CD4-positive, alpha-beta T cell treated with Interleukin-10 for 1 hour (primary cell): ENCODE data around the gene CD248.
"Not testable (repeated sequence)": the region's sequence is repeated elsewhere in the genome, so short reads cannot be mapped to it uniquely, and the experiment has no call there.

Experiments used
- DNase-seq: peaks from one replicate; pipeline ENCODE4 v3.0.0-alpha.2; 2020

CD248 gene

GRCh38 chr11:66311965-66312548, 4.8 kb downstream of the CD248 start:
- DNase-seq = peak; percentile 99

DNA sequence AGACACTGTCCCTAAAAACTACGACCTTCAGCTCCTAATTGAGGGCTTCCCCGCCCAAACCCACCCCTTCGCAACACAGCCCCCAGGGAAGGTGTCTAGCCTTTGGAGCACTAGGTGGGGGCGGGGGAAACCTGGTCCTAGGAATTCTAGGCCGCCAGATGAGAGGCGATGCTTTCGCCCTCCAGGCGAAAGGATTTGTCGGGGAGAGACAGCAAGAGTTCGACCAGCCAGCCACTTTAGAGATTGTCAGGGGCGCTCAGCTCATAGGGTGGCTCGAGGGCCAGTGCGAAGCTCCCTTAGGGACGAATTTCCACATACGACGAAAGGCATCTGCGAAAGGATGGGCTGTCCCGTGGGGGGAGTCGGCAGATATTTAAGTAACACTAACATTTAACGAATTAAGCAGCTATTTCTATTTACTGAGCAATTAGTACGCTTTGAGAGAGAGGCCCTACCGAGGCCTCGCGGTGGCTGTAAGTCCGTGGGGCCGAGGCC, 5.3 kb downstream of the CD248 start:
- no peak for DNase-seq

DNA sequence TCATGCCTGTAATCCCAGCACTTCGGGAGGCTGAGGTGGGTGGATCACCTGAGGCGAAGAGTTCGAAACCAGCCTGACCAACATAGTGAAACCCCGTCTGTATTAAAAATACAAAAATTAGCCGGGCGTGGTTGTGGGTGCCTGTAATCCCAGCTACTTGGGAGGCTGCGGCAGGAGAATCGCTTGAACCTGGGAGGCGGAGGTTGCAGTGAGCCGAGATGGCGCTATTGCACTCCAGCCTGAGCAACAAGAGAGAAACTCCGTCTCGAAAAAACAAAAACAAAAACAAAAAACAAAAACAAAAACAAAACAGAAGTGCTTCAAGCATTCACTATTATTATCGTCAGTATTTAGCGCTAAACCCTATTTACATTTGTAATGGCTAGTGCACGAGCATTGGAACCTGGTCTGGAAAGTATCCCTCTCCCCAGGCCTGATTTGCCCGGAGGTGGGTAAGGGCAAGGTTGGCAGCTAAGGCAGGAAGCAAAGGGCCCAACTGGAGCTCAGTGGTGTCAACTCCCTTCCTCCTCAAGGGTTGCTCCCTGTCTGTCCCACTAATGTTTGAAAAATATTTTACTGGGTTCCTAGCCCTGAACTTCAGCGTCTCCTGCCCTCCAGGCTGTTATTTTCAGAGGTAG, 5.9 kb downstream of the CD248 start:
- DNase-seq = not testable (repeated sequence)

DNA sequence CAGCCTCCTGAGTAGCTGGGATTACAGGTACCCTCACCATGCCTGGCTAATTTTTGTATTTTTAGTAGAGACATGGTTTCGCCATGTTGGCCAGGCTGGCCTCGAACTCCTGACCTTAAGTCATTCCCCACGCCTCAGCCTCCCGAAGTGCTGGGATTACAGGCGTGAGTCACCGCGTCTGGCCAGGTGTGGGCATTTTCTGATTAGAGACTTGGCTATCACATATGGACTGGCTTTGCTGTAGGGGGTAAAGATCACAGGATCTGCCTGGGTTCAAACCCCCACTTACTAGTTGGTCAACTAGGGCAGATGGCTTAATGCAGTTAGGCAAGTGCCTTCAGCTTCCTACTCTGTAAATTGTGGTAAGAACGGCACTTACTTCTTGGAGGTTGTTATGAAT, 6.5 kb downstream of the CD248 start:
- no peak for DNase-seq

- no peak for DNase-seq
Measured at GRCh38 chr11:66309475-66309874, 7.4 kb downstream of the CD248 start.

- no peak for DNase-seq
Measured at GRCh38 chr11:66302656-66303055, 14.2 kb downstream of the CD248 start.

DNA sequence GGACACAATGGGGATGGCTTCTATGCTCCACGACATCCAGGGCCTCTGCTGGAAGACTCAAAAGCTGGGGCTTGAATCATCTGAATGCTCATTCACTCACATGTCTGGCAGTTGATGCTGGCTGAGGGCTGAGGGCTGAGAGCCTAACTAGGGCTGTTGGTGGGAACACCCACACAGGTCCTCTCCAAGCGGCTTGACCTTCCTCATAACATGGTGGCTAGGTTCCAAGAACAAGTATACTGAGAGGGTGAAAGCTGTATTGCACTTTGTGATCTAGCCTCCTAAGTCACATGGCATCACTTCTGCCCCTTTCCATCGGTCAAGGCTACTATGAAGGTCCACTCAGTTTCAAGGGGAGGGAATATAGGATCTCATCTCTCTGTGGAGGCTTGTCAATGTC, 17.7 kb downstream of the CD248 start:
- DNase-seq = no peak

DNA sequence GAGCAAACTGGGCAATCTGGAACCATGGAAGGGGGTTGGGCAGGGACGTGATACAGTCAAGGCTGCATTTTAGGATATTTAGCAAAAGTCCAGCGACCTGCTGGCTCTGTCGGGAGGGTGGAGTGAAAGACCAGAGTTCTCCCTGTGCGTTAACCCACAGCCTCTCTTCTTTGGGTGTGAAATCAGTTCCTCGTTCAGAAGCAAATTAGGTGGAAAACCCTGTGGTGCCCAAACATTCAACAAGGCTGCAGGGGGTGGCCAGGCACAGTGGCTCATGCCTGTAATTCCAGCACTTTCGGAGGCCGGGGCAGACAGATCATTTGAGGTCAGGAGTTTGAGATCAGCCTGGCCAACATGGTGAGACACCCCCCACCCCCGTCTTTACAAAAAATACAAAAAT, 19.2 kb downstream of the CD248 start:
- no peak for DNase-seq

DNA sequence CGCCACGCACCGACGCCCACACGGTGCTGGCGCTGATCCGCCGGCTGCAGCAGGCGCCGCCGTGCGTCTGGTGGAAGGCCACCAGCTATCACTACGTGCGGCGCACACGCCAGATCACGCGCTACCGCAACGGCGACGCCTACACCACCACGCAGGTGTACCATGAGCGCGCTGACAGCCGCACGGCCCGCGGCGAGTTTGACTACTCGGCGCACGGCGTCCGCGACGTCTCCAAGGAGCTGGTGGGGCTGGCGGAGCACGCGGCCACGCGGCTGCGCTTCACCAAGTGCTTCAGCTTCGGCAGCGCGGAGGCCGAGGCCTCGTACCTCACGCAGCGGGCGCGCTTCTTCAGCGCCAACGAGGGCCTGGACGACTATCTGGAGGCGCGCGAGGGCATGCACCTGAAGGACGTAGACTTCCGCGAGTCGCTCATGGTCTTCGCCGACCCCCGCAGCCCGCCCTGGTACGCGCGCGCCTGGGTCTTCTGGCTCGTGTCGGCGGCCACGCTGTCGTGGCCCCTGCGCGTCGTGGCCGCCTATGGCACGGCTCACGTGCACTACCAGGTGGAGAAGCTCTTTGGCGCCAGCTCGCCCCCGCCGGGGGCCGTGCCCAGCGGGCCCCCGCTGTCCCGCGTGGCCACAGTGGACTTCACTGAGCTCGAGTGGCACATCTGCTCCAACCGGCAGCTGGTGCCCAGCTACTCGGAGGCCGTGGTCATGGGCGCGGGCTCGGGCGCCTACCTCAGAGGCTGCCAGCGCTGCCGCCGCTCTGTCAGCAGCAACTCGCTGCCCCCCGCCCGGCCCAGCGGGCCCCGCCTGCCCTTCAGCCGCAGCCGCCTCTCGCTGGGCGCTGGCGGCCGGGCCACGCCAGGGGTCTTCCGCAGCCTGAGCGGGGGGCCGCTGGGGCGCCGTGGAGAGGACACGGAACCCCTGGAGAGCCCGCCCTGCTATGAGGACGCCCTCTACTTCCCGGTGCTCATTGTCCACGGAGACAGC, 21.9 kb downstream of the CD248 start:
- DNase-seq = no peak

- no peak for DNase-seq
Measured at GRCh38 chr11:66293777-66294625, 22.8 kb downstream of the CD248 start.

DNA sequence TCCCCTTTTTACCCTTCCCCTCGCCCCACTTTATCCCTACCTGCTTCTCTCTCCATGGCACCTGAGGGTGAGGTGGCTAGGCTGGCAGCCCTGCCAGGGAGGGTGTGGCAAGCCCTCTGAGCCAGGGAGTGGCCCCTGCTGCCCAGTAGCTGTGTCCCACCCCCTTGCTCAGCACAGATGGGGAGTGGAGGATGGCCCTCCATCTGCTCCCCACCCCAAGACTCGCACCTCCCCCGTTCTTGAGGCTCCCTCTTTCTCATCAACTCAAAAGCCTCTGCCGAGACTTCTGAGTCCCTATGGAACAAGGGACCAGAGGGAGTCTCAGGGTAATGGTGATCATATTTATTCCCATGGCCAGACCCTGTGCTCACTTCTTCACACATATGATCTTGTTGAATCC, 23.5 kb downstream of the CD248 start:
- DNase-seq = no peak

DNA sequence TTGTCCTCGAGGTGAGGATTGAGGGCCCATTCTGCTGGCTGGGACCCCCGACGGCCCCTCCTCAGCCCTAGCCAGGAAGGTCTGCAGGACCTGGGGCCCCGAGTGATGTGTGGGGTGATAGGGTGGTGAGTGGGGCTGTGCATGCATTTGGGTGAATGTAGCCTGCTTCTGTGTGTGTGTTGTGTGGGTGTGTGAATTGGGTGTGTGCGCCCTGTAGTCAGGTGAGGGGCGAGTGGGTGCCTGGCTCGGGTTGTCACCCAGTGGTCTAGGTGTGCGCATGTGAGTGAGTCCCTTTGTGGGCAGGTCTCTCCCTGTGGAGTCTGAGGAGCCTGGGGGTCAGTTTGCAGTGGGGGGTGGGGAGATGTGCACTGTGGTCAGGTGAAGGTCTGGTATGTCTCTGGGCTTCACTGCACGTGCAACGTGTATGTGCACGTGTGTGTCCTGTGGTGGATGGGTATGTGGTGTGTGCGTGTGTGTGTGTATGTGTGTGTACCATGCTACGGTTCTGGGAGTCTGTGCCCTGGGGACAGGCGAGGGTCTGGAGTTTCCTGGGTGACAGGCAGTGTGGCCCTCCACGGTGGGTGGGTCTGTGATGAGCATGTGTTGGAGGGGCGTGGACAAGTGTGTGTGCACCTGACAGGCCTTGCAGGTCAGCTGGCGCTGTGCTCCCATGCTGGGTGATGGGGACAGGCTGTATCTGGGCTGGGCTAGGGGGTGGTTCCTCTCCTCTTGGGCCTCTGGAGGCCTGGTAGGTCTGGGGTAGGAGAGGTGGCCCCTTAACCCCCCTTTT, 24.1 kb downstream of the CD248 start:
- no peak for DNase-seq

- peak; percentile 26 for DNase-seq
Measured at GRCh38 chr11:66291706-66292542, 24.9 kb downstream of the CD248 start, which contains the start of gene TMEM151A. TMEM151A (plus strand) TSS chr11:66291894; CDS start chr11:66292014, 120 bp downstream.

DNA sequence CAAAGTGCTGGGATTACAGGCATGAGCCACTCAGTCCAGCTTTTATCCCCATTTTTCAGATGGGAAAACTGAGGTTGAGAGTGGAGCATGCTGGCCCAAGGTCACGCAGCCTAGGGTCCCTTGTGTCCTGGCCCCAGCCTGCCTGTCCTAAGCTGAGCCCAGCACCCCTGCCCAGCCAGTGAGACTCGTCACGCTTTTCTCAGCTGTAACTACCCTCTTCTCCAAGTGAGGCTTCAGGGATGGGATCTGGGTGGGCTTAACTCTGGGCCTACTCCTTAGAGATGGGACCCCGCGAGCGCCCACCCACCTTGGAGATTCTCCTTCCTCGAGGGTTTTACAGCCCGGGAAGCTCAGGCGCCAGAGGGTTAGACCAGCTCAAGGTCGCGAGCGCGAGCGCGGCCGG, 25.5 kb downstream of the CD248 start:
- no peak for DNase-seq

GRCh38 chr11:66290330-66290621, 26.6 kb downstream of the CD248 start:
- DNase-seq = no peak

- peak; percentile 83 for DNase-seq
Measured at GRCh38 chr11:66289548-66290329, 27.1 kb downstream of the CD248 start.

DNA sequence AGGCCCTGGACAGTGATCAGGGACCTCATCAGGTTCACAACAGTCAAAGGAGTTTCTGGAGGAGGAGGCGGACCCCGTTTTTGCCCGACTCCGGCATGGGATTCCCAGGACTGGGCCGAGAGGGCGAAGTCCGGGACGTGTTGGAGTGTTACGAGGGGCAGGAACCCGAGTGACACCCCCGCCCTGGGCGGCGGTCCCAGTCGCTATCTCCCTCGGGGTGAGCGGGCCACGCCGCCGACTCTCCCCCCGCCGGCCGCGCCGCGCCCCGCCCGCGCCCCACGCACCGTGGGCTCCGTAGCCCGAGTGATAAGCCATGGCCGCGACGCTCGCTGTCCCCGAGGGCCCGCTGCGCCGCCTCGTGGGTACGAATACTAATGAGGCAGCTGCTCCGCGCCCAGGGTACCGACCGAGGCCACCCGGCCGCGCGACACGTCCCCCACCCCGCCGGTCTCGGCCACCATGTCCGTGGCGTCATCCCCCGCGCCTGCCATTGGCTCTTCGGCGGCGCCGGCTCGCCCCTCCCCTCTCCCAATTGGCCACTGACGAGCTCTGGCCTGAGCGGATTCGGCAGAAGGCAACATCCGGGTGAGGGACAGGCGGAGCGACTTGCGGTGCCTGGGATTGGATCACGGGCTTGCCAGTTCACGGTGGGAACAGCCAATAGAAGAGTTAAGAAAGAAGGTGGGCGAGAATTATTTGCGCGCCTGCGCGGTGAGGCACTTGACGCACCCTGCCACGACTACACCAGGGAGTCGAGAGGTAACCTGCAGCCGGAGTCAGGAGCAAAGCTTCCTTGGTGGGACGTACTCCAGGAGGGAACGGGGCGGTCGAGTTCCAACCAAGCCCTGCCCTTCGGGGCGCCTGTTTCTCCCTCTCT, 27.9 kb downstream of the CD248 start, which contains the start of gene YIF1A:
YIF1A (minus strand) TSS at position 473 of the 877 bp plus-strand sequence; CDS start at position 315, 158 bp downstream.
- peak; percentile 99 for DNase-seq

DNA sequence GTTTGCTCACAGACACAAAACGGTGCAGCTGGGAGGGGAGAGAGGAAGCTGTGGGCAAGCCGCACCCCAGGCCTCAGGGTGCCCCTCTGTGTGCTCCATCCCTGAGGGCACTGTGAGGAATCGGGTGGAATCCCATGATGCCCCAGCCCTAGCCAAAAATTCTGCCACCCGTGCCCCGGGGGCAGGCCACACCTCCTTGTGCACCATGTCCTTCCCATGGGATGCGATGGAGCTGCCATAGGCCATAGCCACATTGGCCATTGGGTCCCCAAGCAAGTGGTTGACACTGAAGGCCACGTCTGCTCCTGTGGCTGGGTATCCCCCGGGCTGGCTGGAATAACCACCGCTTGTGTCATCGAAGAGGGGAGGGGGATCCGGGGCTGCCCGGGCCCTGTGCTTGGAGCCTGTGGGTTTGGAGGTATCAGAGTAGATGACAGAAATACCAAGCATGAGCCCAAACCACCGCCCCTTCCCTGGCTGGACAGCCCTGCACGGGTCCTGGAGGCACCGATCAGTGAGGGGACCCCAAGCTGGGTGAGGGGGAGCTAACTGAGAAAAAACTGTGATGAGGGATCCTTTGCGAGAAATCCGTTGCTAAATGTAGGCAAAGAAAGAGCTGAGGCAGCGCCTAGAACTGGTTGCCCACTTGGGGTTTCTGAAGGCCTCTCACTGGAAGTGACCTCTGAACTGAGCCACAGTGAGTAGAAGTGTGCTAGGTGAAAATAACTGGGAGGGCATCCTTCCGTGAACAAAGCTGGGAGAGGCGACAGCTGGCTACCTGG, 28.8 kb downstream of the CD248 start:
- DNase-seq = no peak
